HEK293T (cell line): ENCODE measurements around the gene TEX53.

Source experiments
- CTCF ChIA-PET: fragments of 350-600 bp; formaldehyde crosslinking; extraction: SDS; loops from one replicate; lab custom pipeline; 2021; ENCODE audit warnings: antibody characterized with exemption, inconsistent platforms; lab: Yijun Ruan, JAX
- POLR2A ChIA-PET: fragments of 350-600 bp; formaldehyde crosslinking; extraction: SDS; loops from one replicate; lab custom pipeline; 2020; ENCODE audit warnings: antibody characterized with exemption, inconsistent platforms; lab: Yijun Ruan, JAX
- DNase-seq: peaks from one replicate; pipeline ENCODE4 v3.0.0; 2012; ENCODE audit warnings: mixed read lengths; ENCODE audit errors: extremely low spot score
- ARNT ChIP-seq: fragments of 450-650 bp; IDR thresholded peaks from 2 replicates; pipeline ENCODE4 v1.6.1; 2017; ENCODE audit warnings: mild to moderate bottlenecking
- BHLHE40 ChIP-seq: fragments of 450-650 bp; IDR thresholded peaks from 2 replicates; pipeline ENCODE4 v1.6.1; 2016; ENCODE audit warnings: mild to moderate bottlenecking, moderate library complexity, borderline replicate concordance
- CTBP1 ChIP-seq: fragments of 450-650 bp; IDR thresholded peaks from 2 replicates; pipeline ENCODE4 v1.6.1; 2016; ENCODE audit warnings: borderline replicate concordance
- ELF4 ChIP-seq: fragments of 450-650 bp; IDR thresholded peaks from 2 replicates; pipeline ENCODE4 v1.6.1; 2017; ENCODE audit warnings: antibody characterized with exemption
- FOXA1 ChIP-seq: fragments of 450-650 bp; IDR thresholded peaks from 2 replicates; pipeline ENCODE4 v1.6.1; 2016; ENCODE audit warnings: mild to moderate bottlenecking
- FOXK2 ChIP-seq: fragments of 450-650 bp; IDR thresholded peaks from 2 replicates; pipeline ENCODE4 v1.6.1; 2016; ENCODE audit warnings: mild to moderate bottlenecking
- FOXM1 ChIP-seq: fragments of 450-650 bp; IDR thresholded peaks from 2 replicates; pipeline ENCODE4 v1.6.1; 2017; ENCODE audit warnings: mild to moderate bottlenecking, borderline replicate concordance
- HDGF ChIP-seq: fragments of 450-650 bp; IDR thresholded peaks from 2 replicates; pipeline ENCODE4 v1.6.1; 2017; ENCODE audit warnings: antibody characterized with exemption, borderline replicate concordance
- L3MBTL2 ChIP-seq: fragments of 450-650 bp; conservative IDR thresholded peaks from 2 replicates; pipeline ENCODE4 v1.6.1; 2016; ENCODE audit warnings: mild to moderate bottlenecking
- LEF1 ChIP-seq: fragments of 450-650 bp; IDR thresholded peaks from 2 replicates; pipeline ENCODE4 v1.6.1; 2017; ENCODE audit warnings: mild to moderate bottlenecking, borderline replicate concordance
- NFRKB ChIP-seq: fragments of 450-650 bp; IDR thresholded peaks from 2 replicates; pipeline ENCODE4 v1.6.1; 2016; ENCODE audit warnings: mild to moderate bottlenecking, moderate library complexity
- SP1 ChIP-seq: fragments of 450-650 bp; IDR thresholded peaks from 2 replicates; pipeline ENCODE4 v1.6.1; 2017
- SUZ12 ChIP-seq: fragments of 450-650 bp; IDR thresholded peaks from 2 replicates; pipeline ENCODE4 v1.6.1; 2016; ENCODE audit warnings: mild to moderate bottlenecking
- TARDBP ChIP-seq: fragments of 450-650 bp; IDR thresholded peaks from 2 replicates; pipeline ENCODE4 v1.6.1; 2016
- ZNF384 ChIP-seq: fragments of 450-650 bp; IDR thresholded peaks from 2 replicates; pipeline ENCODE4 v1.6.1; 2016
- TF ChIP-seq, protein P1 (sequence below): fragments of 450-650 bp; IDR thresholded peaks from 2 replicates; pipeline ENCODE4 v1.6.1; 2016

Gene TEX53

DNA sequence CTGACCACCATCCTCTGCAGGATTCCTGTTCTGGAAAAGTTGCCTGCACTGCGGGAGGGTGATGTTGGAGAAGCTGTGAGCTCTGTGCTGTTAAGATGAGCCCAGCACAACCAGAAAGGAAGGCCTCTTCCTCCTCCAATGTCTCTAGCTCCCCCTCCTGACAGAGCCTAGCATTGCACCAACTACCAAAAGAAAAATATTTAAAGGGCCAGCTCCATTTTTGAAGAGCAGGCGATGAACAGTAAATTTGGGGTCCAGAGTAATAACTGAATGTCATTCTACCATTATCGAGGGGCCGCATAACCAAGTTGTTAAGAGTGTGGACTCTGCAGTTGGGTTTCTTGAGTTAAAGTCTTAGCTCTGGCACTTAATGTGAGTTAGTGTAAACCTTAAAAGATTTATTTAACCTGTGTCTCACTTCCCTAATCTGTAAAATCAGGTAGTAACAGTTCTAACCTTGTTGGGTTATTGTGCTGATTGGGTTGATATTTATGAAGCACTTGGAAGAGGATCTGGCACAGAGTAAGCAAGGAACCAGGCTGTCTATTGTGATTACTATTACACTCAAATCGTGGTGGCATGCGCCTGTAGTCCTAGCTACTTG, 3.9 kb downstream of the TEX53 start:
- CTCF ChIA-PET, result interaction anchor here (0.6 to 2.3 kb wide), 24 partner anchors 8 to 553 kb away, joined by 3 to 19 read pairs (median 4); no protein-coding TSS in a partner anchor
- POLR2A ChIA-PET, result interaction anchor here (1.0 to 1.5 kb wide), 2 partner anchors 66 to 151 kb away, joined by 3 to 5 read pairs; partner anchors contain the start of gene ATP6V1G1
- peak; percentile 81 for DNase-seq
- TF ChIP-seq SUZ12 (no peak), HDGF (no peak), ELF4 (no peak), FOXA1 (no peak), NFRKB (no peak), FOXM1 (no peak), ZNF384 (no peak), BHLHE40 (no peak), LEF1 (no peak)
- TF ChIP-seq, protein P1, sequence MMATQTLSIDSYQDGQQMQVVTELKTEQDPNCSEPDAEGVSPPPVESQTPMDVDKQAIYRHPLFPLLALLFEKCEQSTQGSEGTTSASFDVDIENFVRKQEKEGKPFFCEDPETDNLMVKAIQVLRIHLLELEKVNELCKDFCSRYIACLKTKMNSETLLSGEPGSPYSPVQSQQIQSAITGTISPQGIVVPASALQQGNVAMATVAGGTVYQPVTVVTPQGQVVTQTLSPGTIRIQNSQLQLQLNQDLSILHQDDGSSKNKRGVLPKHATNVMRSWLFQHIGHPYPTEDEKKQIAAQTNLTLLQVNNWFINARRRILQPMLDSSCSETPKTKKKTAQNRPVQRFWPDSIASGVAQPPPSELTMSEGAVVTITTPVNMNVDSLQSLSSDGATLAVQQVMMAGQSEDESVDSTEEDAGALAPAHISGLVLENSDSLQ, result no peak

DNA sequence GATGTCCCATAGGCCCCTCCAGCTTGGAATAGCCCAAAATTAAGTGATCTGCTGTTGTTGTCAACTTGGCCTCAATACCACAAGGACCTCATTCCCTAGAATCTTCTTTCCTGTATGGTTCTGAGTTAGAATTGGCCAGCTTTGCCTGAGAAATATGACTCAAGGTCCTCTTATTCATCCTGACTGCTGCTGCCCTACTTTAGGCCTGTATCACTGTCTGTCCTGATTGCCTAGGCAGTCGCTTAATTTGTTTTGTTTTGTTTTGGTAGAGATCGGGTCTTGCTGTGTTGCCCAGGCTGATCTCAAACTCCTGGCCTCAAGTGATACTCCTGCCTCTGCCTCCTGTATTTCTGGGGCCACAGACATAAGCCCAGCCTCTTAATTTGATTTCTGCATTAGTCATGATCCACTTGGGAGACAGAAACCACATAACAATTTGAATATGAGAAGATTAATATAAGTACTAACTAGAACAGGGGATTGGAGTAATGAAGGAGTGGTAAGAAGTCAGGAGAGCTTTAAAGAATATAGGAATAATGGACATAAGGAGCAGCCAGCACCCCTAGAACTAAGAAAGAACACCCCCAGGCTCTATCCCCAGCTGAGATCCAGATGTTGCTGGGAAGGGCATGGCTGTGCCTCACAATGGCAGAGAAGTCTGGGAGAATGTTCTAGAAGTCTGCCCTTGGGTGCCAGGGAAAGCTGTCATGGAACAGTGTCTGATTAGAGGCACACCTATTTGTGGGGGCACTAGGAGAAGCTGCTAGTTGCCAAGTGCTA, 4.6 kb downstream of the TEX53 start:
- TF ChIP-seq HDGF (no peak), L3MBTL2 (no peak), BHLHE40 (no peak), FOXM1 (no peak), SP1 (no peak), LEF1 (no peak), FOXA1 (no peak), CTBP1 (no peak), NFRKB (no peak), ZNF384 (no peak), ELF4 (no peak)
- TF ChIP-seq, protein P1, result no peak
- POLR2A ChIA-PET, result interaction anchor here (1.0 to 1.5 kb wide), 2 partner anchors 66 to 151 kb away, joined by 3 to 5 read pairs; partner anchors contain the start of gene ATP6V1G1
- DNase-seq, result no peak
- CTCF ChIA-PET, result interaction anchor here (0.6 to 2.3 kb wide), 23 partner anchors 9 to 363 kb away, joined by 3 to 19 read pairs (median 4); no protein-coding TSS in a partner anchor

DNA sequence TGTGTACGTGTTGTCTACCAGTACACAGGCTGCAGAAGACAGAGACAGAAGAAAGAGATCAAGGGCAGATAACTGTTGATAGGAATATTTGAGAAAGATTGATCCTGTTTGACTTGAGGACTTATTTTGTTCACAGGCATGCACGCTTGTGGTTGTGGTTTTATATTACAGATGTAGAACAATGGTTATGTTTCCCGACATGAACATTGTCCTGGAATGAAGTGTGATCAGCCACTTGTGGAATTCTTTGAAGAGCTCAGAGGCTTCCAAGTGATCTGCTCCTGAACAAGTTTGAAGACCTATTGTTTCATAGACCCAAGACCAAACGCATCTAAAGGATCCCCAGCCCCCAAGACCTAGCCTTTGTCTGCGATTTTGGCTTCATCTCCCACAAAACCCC, 13.7 kb downstream of the TEX53 start:
- ChIA-PET POLR2A (no interaction called here), CTCF (interaction anchor here (1.0 kb wide), 1 partner anchor 10 kb away, joined by 3 read pairs; no protein-coding TSS in a partner anchor)
- no peak for DNase-seq
- no peak for TF ChIP-seq NFRKB
- no peak for TF ChIP-seq L3MBTL2
- TF ChIP-seq FOXA1, result no peak
- no peak for TF ChIP-seq LEF1
- no peak for TF ChIP-seq BHLHE40
- TF ChIP-seq TARDBP, result no peak
- TF ChIP-seq SUZ12, result no peak
- no peak for TF ChIP-seq ELF4

GRCh38 chr9:114643001-114643400, 14.6 kb downstream of the TEX53 start:
- no peak for TF ChIP-seq L3MBTL2
- TF ChIP-seq CTBP1, result no peak
- TF ChIP-seq, protein P1, result no peak
- TF ChIP-seq TARDBP, result no peak
- TF ChIP-seq ARNT, result no peak
- no peak for TF ChIP-seq BHLHE40
- no peak for TF ChIP-seq FOXK2
- TF ChIP-seq LEF1, result no peak
- TF ChIP-seq SUZ12, result no peak
- TF ChIP-seq ZNF384, result no peak
- no peak for TF ChIP-seq FOXM1
- no peak for TF ChIP-seq HDGF
- TF ChIP-seq ELF4, result no peak
- no peak for TF ChIP-seq SP1
- TF ChIP-seq NFRKB, result no peak
- TF ChIP-seq FOXA1, result no peak
- DNase-seq, result no peak
- POLR2A ChIA-PET, result no interaction called here
- CTCF ChIA-PET, result interaction anchor here (0.7 to 1.0 kb wide), 2 partner anchors 11 to 320 kb away, joined by 3 read pairs; partner anchors contain the start of gene ORM1

GRCh38 chr9:114641967-114642366, 15.6 kb downstream of the TEX53 start:
- ChIA-PET POLR2A (no interaction called here), CTCF (interaction anchor here (0.6 to 1.0 kb wide), 2 partner anchors 135 to 210 kb away, joined by 3 read pairs; no protein-coding TSS in a partner anchor)
- no peak for TF ChIP-seq SUZ12
- no peak for TF ChIP-seq ELF4
- no peak for TF ChIP-seq SP1
- no peak for TF ChIP-seq ARNT
- TF ChIP-seq, protein P1, result no peak
- no peak for TF ChIP-seq FOXM1
- TF ChIP-seq FOXK2, result no peak
- no peak for TF ChIP-seq CTBP1
- DNase-seq, result no peak
